GM12878 (cell line): ENCODE measurements around the gene ARHGEF7. TPM values are rescaled to one million over a fixed set of nuclear protein-coding genes. Genes with fewer than 3 reads are reported as not detected.
A peak's percentile ranks its signal among the peaks of the same experiment; 100 is the strongest.

Experiments used
- ATF2 ChIP-seq: IDR thresholded peaks from 2 replicates; pipeline ENCODE4 v1.6.1; 2012; ENCODE audit warnings: low read length, inconsistent platforms
- ATF7 ChIP-seq: fragments of 450-650 bp; IDR thresholded peaks from 2 replicates; pipeline ENCODE4 v1.6.1; 2016; ENCODE audit warnings: low read depth, mild to moderate bottlenecking
- JUND ChIP-seq: IDR thresholded peaks from 2 replicates; pipeline ENCODE4 v1.6.1; 2012; ENCODE audit warnings: low read depth, mild to moderate bottlenecking, low read length, improper control_type of control experiment, moderate library complexity
- MEF2A ChIP-seq: IDR thresholded peaks from 2 replicates; pipeline ENCODE4 v1.6.1; 2011; ENCODE audit warnings: low read depth, mild to moderate bottlenecking, low read length, moderate library complexity; ENCODE audit not compliant: insufficient read depth
- NR2C1 ChIP-seq: fragments of 450-650 bp; IDR thresholded peaks from 2 replicates; pipeline ENCODE4 v1.6.1; 2017; ENCODE audit warnings: antibody characterized with exemption, mild to moderate bottlenecking, moderate library complexity
- PAX8 ChIP-seq: fragments of 450-650 bp; IDR thresholded peaks from 2 replicates; pipeline ENCODE4 v1.6.1; 2017; ENCODE audit warnings: mild to moderate bottlenecking, moderate library complexity
- polyA plus RNA-seq, 11 experiments: library from polyadenylated mRNA; depleted of rRNA in 4 of 11; unstranded in 6 of 11; stranded (reverse) in 5 of 11; fragments of >200 nt; fragmentation: Nextera tagmentation in 4 of 11; fragmentation: Illumina TruSeq in 1 of 11; extraction: Ambion mirVana in 4 of 11; extraction: Trizol in 1 of 11; gene quantifications; 1 replicate in 1 of 11; 2 replicates in 10 of 11; pipeline versions ENCODE4 v1.2.1 to v1.2.3, GENCODE V29; 2011 to 2016; ENCODE audit warnings: inconsistent platforms in 2 of 11, missing spikeins in 2 of 11, low read depth in 1 of 11
- total RNA-seq, 4 experiments: library from RNA; depleted of rRNA in 3 of 4; stranded (reverse); fragments of >200 nt in 3 of 4; fragmentation: Illumina TruSeq in 1 of 4; extraction: Trizol in 1 of 4; gene quantifications; 2 replicates each; pipeline versions ENCODE4 v1.2.1 to v1.2.3, GENCODE V29; 2013 to 2021
- TF ChIP-seq, protein P1 (sequence below): fragments of 150-350 bp; IDR thresholded peaks from 2 replicates; pipeline ENCODE4 v1.6.1; 2014; ENCODE audit warnings: mild to moderate bottlenecking, low read depth, low read length
- TF ChIP-seq, protein P2 (sequence below): fragments of 450-650 bp; formaldehyde crosslinking; IDR thresholded peaks from 2 replicates; pipeline ENCODE4 v1.5.0; 2022; ENCODE audit warnings: mild to moderate bottlenecking, missing genetic modification characterization
- TF ChIP-seq, protein P3 (sequence below): IDR thresholded peaks from 2 replicates; pipeline ENCODE4 v1.6.1; 2012; ENCODE audit warnings: low read depth, low read length, improper control_type of control experiment
- TF ChIP-seq, protein P4 (sequence below): fragments of 450-650 bp; IDR thresholded peaks from 2 replicates; pipeline ENCODE4 v1.6.1; 2016; ENCODE audit warnings: mild to moderate bottlenecking, moderate library complexity, borderline replicate concordance

Gene ARHGEF7
- total and polyA plus RNA-seq, 10 of the 15 experiments (the other 5 are each of a cell fraction or from before 2014, with no cell fraction given) = 4.7 to 65.5 (median 36.6) TPM

GRCh38 chr13:111129465-111130115, 14.5 kb downstream of the ARHGEF7 start (continued):
- TF ChIP-seq ATF2 (peak; percentile 72), ATF7 (peak; percentile 28; the same call in 1 of the 2 replicates), JUND (0 out of 2 replicates have a peak, but pooled peaks have one; percentile 40), MEF2A (0 out of 2 replicates have a peak, but pooled peaks have one; percentile 33), NR2C1 (no peak), PAX8 (no peak)
- TF ChIP-seq, protein P1, sequence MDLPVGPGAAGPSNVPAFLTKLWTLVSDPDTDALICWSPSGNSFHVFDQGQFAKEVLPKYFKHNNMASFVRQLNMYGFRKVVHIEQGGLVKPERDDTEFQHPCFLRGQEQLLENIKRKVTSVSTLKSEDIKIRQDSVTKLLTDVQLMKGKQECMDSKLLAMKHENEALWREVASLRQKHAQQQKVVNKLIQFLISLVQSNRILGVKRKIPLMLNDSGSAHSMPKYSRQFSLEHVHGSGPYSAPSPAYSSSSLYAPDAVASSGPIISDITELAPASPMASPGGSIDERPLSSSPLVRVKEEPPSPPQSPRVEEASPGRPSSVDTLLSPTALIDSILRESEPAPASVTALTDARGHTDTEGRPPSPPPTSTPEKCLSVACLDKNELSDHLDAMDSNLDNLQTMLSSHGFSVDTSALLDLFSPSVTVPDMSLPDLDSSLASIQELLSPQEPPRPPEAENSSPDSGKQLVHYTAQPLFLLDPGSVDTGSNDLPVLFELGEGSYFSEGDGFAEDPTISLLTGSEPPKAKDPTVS = no peak
- TF ChIP-seq, protein P2, sequence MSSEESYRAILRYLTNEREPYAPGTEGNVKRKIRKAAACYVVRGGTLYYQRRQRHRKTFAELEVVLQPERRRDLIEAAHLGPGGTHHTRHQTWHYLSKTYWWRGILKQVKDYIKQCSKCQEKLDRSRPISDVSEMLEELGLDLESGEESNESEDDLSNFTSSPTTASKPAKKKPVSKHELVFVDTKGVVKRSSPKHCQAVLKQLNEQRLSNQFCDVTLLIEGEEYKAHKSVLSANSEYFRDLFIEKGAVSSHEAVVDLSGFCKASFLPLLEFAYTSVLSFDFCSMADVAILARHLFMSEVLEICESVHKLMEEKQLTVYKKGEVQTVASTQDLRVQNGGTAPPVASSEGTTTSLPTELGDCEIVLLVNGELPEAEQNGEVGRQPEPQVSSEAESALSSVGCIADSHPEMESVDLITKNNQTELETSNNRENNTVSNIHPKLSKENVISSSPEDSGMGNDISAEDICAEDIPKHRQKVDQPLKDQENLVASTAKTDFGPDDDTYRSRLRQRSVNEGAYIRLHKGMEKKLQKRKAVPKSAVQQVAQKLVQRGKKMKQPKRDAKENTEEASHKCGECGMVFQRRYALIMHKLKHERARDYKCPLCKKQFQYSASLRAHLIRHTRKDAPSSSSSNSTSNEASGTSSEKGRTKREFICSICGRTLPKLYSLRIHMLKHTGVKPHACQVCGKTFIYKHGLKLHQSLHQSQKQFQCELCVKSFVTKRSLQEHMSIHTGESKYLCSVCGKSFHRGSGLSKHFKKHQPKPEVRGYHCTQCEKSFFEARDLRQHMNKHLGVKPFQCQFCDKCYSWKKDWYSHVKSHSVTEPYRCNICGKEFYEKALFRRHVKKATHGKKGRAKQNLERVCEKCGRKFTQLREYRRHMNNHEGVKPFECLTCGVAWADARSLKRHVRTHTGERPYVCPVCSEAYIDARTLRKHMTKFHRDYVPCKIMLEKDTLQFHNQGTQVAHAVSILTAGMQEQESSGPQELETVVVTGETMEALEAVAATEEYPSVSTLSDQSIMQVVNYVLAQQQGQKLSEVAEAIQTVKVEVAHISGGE (CRISPR knock-in tag) = no peak
- TF ChIP-seq, protein P3, sequence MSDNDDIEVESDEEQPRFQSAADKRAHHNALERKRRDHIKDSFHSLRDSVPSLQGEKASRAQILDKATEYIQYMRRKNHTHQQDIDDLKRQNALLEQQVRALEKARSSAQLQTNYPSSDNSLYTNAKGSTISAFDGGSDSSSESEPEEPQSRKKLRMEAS = no peak
- TF ChIP-seq, protein P4, sequence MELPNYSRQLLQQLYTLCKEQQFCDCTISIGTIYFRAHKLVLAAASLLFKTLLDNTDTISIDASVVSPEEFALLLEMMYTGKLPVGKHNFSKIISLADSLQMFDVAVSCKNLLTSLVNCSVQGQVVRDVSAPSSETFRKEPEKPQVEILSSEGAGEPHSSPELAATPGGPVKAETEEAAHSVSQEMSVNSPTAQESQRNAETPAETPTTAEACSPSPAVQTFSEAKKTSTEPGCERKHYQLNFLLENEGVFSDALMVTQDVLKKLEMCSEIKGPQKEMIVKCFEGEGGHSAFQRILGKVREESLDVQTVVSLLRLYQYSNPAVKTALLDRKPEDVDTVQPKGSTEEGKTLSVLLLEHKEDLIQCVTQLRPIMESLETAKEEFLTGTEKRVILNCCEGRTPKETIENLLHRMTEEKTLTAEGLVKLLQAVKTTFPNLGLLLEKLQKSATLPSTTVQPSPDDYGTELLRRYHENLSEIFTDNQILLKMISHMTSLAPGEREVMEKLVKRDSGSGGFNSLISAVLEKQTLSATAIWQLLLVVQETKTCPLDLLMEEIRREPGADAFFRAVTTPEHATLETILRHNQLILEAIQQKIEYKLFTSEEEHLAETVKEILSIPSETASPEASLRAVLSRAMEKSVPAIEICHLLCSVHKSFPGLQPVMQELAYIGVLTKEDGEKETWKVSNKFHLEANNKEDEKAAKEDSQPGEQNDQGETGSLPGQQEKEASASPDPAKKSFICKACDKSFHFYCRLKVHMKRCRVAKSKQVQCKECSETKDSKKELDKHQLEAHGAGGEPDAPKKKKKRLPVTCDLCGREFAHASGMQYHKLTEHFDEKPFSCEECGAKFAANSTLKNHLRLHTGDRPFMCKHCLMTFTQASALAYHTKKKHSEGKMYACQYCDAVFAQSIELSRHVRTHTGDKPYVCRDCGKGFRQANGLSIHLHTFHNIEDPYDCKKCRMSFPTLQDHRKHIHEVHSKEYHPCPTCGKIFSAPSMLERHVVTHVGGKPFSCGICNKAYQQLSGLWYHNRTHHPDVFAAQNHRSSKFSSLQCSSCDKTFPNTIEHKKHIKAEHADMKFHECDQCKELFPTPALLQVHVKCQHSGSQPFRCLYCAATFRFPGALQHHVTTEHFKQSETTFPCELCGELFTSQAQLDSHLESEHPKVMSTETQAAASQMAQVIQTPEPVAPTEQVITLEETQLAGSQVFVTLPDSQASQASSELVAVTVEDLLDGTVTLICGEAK = no peak
